Stomach (tissue), 9 donors: ENCODE results near the gene CDH7. TPM values are rescaled to one million over a fixed set of nuclear protein-coding genes. Genes with fewer than 3 reads are reported as not detected.

Experiments used
- DNase-seq, 2 donors: peaks; one replicate each; pipeline versions ENCODE4 v3.0.0 to v3.0.0-alpha.2; 2013 to 2019
- H3K27ac ChIP-seq, 5 donors: fragments of 200-600 bp in 4 of 5; sonication (generic) in 4 of 5; one replicate each; pipeline ENCODE4 v1.5.1; 2013 to 2019; ENCODE audit warnings: mild to moderate bottlenecking in 1 of 5, moderate library complexity in 1 of 5
- H3K27me3 ChIP-seq, 3 donors: fragments of 200-600 bp; sonication (generic); one replicate each; pipeline ENCODE4 v1.5.1; 2017 to 2019; ENCODE audit warnings: mixed run types in 1 of 3
- H3K36me3 ChIP-seq, 4 donors: fragments of 200-600 bp; sonication (generic); 1 replicate in 3 of 4; 2 replicates in 1 of 4; pipeline ENCODE4 v1.5.1; 2016 to 2019
- H3K4me1 ChIP-seq, 4 donors: fragments of 200-600 bp; sonication (generic); one replicate each; pipeline ENCODE4 v1.5.1; 2016 to 2019
- H3K4me3 ChIP-seq, 4 donors: fragments of 200-600 bp; sonication (generic) in 3 of 4; one replicate each; pipeline ENCODE4 v1.5.1; 2016 to 2019; ENCODE audit warnings: mild to moderate bottlenecking in 1 of 4
- H3K9me3 ChIP-seq, 4 donors: fragments of 200-600 bp; sonication (generic); one replicate each; pipeline ENCODE4 v1.5.1; 2016 to 2019
- EP300 ChIP-seq: sonication (generic); formaldehyde crosslinking; IDR thresholded peaks from one replicate; pipeline ENCODE4 v1.6.1; 2017; ENCODE audit warnings: antibody characterized with exemption
- POLR2A ChIP-seq, 4 donors: fragments of 450-650 bp; IDR thresholded peaks; one replicate each; pipeline ENCODE4 v1.6.1; 2016; ENCODE audit warnings: antibody characterized with exemption in 4 of 4, control low read depth in 2 of 4, mild to moderate bottlenecking in 1 of 4, moderate library complexity in 1 of 4
- POLR2AphosphoS5 ChIP-seq, 3 donors: sonication (generic); formaldehyde crosslinking; IDR thresholded peaks; one replicate each; pipeline ENCODE4 v1.6.1; 2016; ENCODE audit warnings: antibody characterized with exemption in 3 of 3
- WGBS, 5 donors: extraction: QIAGEN DNeasy Blood & Tissue Kit in 3 of 5; methylation state at CpG; one replicate each; pipeline versions ENCODE4 v1.1.5 to v1.1.7; 2013 to 2018; 5-methylcytosine and 5-hydroxymethylcytosine counted together
- intact Hi-C: fragments of 100-400 bp; cut with DNase I; formaldehyde crosslinking; loops from one replicate; pipeline ENCODE4 v1.15.1; 2023; ENCODE audit warnings: low total_unique reads
- polyA plus RNA-seq, 3 donors: library from polyadenylated mRNA; stranded (reverse); fragments of 200-250 nt; gene quantifications; one replicate each; pipeline ENCODE4 v1.2.3, GENCODE V29; 2013
- total RNA-seq, 5 donors: library from RNA; depleted of rRNA; stranded (reverse); fragments of >200 nt; gene quantifications; one replicate each; pipeline versions ENCODE4 v1.1.0 to v1.2.3, GENCODE V29; 2014 to 2016
- TF ChIP-seq, protein P1 (sequence below), 7 experiments: fragments of 450-650 bp in 4 of 7; fragments of 200-600 bp in 3 of 7; sonication (generic) in 3 of 7; IDR thresholded peaks; one replicate each; pipeline ENCODE4 v1.5.1; 2016 to 2019; ENCODE audit warnings: antibody characterized with exemption in 7 of 7, control low read depth in 2 of 7, mild to moderate bottlenecking in 1 of 7
- donor health status: healthy with polysubstance abuse.
- donor health status: Bipolar disorder and iron deficiency.
- donor health status: healthy.

CDH7 gene
- total and polyA plus RNA-seq, 8 donors: under 0.01 TPM; not detected in 7

DNA sequence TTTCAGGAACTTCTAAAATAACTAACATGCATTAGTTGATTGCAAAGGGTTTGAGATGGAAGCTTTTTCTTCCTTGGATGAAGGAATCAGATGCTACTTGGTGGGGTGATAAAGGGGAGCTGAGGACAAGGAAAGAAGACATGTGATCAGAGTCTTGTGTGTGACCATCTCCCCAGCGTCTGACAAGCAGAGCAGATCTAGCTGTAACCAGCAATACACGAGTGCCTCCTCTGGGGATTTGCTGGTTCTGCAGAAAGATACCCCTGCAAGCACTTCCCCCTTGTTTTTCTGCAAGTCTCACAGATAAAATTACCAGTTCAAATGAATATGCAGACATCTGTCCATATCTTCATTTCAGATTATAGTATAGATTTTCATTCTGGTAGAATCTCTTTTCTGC lies 2.7 kb downstream of the CDH7 start:
- TF ChIP-seq, protein P1, sequence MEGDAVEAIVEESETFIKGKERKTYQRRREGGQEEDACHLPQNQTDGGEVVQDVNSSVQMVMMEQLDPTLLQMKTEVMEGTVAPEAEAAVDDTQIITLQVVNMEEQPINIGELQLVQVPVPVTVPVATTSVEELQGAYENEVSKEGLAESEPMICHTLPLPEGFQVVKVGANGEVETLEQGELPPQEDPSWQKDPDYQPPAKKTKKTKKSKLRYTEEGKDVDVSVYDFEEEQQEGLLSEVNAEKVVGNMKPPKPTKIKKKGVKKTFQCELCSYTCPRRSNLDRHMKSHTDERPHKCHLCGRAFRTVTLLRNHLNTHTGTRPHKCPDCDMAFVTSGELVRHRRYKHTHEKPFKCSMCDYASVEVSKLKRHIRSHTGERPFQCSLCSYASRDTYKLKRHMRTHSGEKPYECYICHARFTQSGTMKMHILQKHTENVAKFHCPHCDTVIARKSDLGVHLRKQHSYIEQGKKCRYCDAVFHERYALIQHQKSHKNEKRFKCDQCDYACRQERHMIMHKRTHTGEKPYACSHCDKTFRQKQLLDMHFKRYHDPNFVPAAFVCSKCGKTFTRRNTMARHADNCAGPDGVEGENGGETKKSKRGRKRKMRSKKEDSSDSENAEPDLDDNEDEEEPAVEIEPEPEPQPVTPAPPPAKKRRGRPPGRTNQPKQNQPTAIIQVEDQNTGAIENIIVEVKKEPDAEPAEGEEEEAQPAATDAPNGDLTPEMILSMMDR (IDR thresholded peaks at IDR 0.05): no peak
- TF ChIP-seq EP300 (no peak), POLR2A (IDR thresholded peaks at IDR 0.05) (no peak), POLR2AphosphoS5 (IDR thresholded peaks at IDR 0.05) (no peak)

DNA sequence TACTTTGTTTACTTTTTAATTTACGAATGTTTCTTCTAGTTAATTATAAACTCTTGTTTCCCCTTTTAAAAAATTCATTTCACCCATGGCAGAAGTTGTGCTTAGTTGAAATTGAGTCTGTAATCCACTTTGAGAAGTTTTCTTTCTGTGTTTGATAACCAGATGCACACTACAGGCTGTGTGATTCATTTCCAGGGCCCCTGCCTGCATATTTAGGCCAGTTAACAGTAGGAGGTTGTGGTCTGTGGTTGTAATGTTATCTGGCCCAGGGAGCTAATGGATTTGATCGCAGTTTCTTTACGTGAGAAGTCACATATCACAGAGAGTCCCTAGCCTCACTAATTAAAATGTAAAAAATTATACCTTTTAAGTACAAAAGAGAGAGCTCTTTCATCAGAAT lies 3.3 kb downstream of the CDH7 start:
- Histone ChIP-seq H3K27ac (no peak overlapping the region), H3K4me3 (no peak overlapping the region), H3K36me3 (no peaks in the 10 kb centered on the region), H3K27me3 (peaks cover 6 to 28% (median 17%) of the 10 kb centered on the region in 3 donors), H3K9me3 (no peaks in the 10 kb centered on the region), H3K4me1 (peaks cover 0 to 14% (median 8%) of the 10 kb centered on the region in 4 donors)
- no peak for TF ChIP-seq EP300
- TF ChIP-seq POLR2A (IDR thresholded peaks at IDR 0.05): no peak
- no peak for TF ChIP-seq POLR2AphosphoS5 (IDR thresholded peaks at IDR 0.05)
- TF ChIP-seq, protein P1 (IDR thresholded peaks at IDR 0.05): no peak
- intact Hi-C loops: no loop called here
- 21 to 39% (median 25%) methylated on average over 3 of the region's 3 CpGs for WGBS, 5 donors
- no peak for DNase-seq

More for the DNA sequence above, 2.7 kb downstream of the CDH7 start:
- intact Hi-C loops: no loop called here
- Histone ChIP-seq H3K36me3 (no peaks in the 10 kb centered on the region), H3K27ac (no peak overlapping the region), H3K4me1 (peaks cover 0 to 14% (median 8%) of the 10 kb centered on the region in 4 donors), H3K4me3 (no peak overlapping the region), H3K9me3 (no peaks in the 10 kb centered on the region), H3K27me3 (peaks cover 6 to 30% (median 17%) of the 10 kb centered on the region in 3 donors)
- WGBS, 5 donors: 2 to 10% (median 7%) methylated on average over 2 of the region's 2 CpGs
- DNase-seq: peak in 1 of 2 donors; percentile 76

DNA sequence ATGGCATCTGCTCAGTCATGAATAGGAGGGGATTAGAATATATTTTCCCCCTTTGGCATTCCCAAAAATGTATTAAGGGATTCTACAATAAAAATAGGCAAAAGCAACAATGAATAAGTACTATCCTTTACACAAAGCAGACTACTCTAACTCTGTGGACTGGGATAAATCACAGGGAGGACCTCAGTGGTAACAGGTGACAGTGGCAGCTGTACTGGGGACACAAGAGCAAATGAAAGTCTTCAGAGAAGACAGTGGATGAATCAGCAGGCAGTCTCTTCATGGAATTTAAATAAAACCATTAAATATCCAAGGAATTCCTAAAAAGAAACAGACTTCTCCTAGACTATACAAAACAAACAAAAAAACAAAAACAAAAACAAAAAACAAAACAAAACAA lies 4.8 kb downstream of the CDH7 start:
- Histone ChIP-seq H3K9me3 (no peaks in the 10 kb centered on the region), H3K4me3 (no peak overlapping the region), H3K27me3 (peaks cover 2 to 13% (median 12%) of the 10 kb centered on the region in 3 donors), H3K27ac (no peak overlapping the region), H3K4me1 (peaks cover 0 to 10% (median 4%) of the 10 kb centered on the region in 4 donors), H3K36me3 (no peaks in the 10 kb centered on the region)
- intact Hi-C loops: no loop called here
- TF ChIP-seq, protein P1 (IDR thresholded peaks at IDR 0.05): no peak
- TF ChIP-seq POLR2A (IDR thresholded peaks at IDR 0.05): no peak
- no peak for DNase-seq

DNA sequence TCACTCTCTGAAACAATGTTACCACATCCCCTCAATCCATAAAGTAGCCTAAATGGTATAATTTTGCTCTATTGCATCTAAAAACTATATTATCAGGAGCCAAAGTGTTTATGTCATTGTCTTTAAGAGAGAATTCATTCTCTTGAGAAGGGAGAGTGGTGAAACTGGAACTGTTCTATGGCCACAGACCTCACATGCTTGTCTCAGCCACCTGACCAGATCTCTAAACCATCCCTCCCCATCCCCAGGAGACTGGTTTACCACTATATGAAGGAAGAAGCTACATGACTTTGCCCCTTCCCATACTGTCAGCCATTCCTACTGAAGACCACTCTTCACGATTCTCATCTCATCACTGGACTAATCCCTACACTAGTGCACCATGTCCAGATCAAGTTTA lies 9.6 kb downstream of the CDH7 start:
- Histone ChIP-seq H3K4me3 (no peak overlapping the region), H3K27me3 (no peaks in the 10 kb centered on the region), H3K4me1 (no peaks in the 10 kb centered on the region), H3K27ac (no peak overlapping the region), H3K36me3 (no peaks in the 10 kb centered on the region), H3K9me3 (no peaks in the 10 kb centered on the region)
- TF ChIP-seq POLR2AphosphoS5 (IDR thresholded peaks at IDR 0.05) (no peak), EP300 (no peak), POLR2A (IDR thresholded peaks at IDR 0.05) (no peak)
- TF ChIP-seq, protein P1 (IDR thresholded peaks at IDR 0.05): no peak
- intact Hi-C loops: no loop called here
- DNase-seq: no peak
- WGBS, 5 donors: 60 to 83% (median 69%) methylated on average over 1 of the region's 1 CpG
